Left renal cortex interstitium (tissue), 4 donors: ENCODE data around the gene DIP2C. TPM values are rescaled to one million over a fixed set of nuclear protein-coding genes. Genes with fewer than 3 reads are reported as not detected.

ENCODE experiments used
- DNase-seq, 4 donors: peaks; one replicate each; pipeline ENCODE4 v3.0.0-alpha.2; 2013; ENCODE audit warnings: low read depth in 4 of 4, low spot score in 2 of 4, missing footprints in 1 of 4
- polyA plus RNA-seq, 4 donors: library from polyadenylated mRNA; unstranded; fragments of 120-200 nt; gene quantifications; one replicate each; pipeline ENCODE4 v1.2.1, GENCODE V29; 2013; ENCODE audit not compliant: insufficient read length in 4 of 4

DIP2C gene
- polyA plus RNA-seq, 4 donors: 19.4 to 23.6 (median 20.2) TPM

DNA sequence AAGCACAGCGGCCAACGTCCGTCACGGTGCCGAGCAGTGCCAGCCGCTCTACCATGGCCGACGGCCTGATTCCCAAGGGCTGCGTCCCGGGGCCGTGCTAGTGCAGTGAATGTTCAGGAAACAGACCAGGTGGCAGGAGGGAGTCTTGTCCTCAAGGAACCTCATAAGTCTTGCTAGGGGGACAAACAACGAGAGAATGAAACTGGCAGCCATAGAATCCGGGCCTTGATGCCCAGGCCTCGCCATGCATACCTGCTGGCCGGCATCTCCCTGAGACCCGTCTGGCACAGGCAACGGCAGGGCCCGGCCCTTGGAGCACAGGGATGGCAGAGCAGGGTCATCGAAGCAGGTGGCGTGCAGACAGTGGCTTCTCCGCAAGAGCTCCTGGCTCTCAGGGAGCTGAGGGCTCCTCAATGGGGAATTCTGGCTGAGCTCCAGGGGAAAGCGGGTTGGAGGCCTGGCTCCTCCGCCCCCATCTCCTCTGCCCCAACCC lies 58.8 kb downstream of the DIP2C start:
- no peak for DNase-seq

- no peak for DNase-seq
These were observed 60.1 kb downstream of the DIP2C start for GRCh38 chr10:629186-629998.

GRCh38 chr10:628386-629045 lies 61.0 kb downstream of the DIP2C start:
- no peak for DNase-seq

- no peak for DNase-seq
These were observed 62.2 kb downstream of the DIP2C start for GRCh38 chr10:627032-627992.

- DNase-seq: no peak
These were observed 63.4 kb downstream of the DIP2C start for GRCh38 chr10:625751-626711.

DNA sequence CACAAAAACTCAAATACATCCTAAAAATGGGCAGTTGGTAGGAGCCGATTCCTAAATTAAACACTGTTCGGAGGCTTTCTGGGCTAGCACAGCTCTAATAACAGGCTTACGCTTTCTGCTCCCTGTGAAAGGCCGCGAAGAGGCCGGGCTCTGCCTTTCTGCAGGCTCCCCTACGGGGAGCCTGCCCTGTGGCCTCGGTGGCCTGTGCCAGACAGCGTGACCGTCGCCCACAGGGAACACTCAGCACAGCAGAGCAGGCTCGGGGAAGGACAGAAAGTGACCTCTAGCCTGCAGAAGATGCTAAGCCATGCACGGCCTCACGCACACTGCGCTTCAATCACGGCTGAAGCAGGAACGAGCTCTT lies 64.2 kb downstream of the DIP2C start:
- DNase-seq: no peak

DNA sequence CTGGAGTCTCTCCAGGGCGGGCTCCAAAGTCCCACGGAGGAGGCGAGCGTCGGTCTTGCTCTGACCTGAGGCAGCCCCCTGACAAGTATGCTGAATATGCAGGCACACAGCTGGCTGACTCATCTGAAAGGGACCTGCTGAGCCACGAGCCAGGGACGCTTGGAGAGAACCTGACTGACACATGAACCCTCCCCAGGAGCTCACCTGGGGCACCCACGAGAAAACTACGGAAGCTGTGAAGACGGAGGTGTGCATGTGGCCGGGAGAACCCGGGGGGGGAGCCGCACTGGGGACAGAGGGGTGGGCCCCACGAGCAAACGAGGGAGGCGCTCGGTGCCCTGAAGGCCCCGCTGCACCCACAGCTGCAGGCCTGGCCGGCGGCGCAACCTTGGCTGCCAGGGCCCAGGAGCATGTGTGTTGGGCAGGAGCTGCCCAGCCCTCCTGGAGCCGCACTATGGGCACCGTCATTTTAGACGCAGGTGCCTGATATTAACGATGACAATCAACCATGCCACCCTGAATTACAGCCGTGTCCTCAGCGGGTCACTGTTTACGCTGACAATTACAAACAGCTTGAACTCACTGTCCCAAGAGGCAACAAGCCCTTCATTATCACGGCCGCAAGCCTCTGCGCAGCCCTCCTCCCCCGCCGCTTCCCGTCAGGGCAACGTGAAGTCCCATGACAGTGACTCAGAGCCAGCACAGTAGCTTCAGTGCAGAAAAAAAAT lies 64.7 kb downstream of the DIP2C start:
- DNase-seq: no peak

DNA sequence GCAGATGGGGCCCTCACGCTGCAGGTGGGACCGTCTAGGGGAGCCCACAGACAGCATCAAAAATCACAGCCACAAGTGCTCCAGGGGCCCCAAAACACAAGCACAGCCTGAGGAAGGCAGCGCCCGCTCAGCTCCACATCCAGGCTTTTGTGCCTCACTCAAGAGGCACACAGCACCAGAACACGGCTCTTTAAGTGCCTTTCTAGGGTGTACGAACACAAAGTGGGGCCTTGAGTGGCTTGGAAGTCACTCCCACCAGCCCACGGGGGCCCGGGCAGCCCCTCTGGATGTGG lies 65.2 kb downstream of the DIP2C start:
- DNase-seq: no peak

- no peak for DNase-seq
These were observed 65.8 kb downstream of the DIP2C start for GRCh38 chr10:623477-624311.

DNA sequence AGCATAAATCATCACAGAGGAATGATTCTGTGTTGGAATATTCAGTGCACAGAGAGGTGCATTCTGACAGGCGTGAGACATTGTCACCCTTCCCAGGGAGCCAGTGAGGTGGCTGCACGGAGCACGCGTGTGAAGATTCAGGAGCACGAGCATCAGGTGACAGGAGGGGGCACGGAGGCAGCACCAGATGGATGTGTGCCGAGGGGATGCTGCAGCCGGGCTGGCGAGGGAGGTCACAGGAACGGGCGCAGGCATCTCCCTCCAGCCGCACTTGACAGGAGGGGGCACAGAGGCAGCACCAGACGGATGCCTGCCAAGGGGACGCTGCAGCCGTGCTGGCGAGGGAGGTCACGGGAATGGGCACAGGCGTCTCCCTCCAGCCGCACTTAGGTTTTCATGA lies 66.5 kb downstream of the DIP2C start:
- DNase-seq: no peak

DNA sequence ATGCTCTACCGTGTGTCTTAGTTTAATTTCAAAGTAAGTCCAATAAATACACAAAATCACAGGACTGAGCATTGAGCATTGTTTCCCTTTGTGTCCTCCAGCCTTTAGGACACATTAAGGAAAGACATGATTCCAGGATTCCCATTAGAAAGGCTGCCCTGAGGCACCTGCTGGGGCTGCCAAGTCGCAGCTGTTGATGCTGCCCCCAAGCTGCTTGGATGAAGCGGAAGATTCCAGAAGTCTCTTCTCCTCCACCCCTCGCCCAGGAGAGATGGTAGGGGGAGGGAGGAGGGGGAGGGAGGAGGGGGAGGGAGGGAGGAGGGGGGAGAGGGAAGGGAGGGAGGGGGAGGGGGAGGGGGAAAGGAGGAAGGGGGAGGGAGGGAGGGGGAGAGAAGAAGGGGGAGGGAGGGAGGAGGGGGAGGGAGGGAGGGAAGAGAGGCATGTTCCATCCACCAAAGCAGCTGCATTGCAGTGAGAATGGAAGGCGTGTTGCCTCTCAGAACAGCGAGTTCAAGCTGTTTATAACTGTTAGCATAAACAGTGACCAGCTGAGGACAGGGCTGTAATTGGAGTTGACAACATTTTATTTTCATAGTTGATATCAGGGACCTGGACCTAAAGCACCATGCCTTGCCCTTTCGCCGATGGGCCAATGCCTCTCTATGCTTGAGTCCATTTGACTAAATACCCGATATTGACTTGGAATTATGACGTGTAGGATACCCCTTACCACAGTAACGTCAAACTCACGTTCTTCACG lies 67.3 kb downstream of the DIP2C start:
- DNase-seq: no peak

DNA sequence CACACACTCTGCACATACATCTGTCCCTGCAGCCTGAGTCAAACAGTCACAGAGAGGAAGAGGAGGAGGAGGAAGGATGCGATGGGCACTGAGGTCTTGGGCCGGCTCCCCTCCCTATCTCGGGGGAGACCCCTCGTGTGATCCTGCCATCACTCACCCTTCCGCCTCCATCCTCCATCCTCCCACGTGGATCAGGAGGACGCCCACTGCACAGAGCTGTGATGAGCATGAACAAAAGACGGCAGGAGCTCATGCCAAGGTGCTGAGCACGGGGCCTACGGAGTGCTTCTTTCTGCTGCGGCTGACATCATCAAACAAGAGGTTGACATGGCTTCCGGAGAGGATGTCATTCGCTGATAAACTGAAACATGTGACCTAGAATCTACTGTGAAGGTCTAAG lies 68.0 kb downstream of the DIP2C start:
- no peak for DNase-seq

DNA sequence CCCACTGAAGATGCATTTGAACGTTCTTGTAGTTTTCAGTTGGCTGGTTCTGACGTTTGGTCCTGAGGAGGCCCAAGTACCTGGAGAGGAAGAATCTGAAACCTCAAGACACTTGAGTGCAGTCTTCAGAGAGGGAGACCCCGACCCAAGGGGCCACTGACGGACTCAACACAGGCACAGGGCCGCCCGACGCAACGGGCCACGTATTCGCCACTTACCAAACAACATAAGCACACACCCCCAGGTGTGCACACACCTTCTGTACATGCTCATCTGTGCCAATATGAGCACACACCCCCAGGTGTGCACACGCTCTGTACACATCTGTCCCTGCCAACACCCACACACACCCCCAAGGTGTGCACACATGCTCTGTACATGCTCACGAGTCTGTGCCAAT lies 68.5 kb downstream of the DIP2C start:
- DNase-seq: no peak

DNA sequence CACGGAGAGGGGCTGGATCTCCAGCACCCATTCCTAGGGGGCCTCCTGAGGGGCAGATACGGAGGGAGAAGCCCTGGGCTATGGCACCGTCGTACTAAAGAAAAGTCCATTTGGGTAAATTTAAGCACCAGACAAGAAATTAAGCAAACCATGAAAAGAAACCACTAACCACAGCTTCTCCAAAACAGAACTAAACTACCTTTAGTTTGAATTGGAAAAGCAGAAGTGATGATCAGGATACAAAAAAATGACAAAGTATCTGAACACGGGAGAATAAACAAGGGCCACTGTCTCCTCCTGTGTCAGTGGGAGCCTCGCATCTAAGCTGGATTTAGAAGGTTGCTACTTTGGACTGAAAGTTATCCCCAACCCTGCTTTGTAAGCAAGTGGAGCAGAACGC lies 69.1 kb downstream of the DIP2C start:
- DNase-seq: no peak

DNA sequence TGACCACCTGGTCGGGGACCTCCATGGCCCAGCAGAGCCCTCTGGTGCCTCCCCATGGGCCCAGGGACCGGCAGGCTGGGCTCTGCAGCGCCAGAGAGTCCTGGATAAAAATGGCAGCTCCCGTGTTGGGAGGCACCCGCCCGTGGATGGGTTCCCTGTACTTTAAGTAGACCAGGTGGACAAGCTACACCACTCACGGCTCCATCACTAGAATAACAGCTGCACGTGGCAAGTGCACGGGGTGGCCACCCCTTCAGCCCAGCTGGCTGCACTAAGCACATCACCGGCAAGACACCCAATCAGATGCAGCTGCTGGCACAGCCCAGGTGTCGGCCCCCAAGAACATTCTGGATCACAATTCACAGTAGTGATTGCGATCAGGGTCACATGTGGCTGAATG lies 69.8 kb downstream of the DIP2C start:
- DNase-seq: no peak

- no peak for DNase-seq
These were observed 71.1 kb downstream of the DIP2C start for GRCh38 chr10:618229-618989.

GRCh38 chr10:617471-617870 lies 72.0 kb downstream of the DIP2C start:
- DNase-seq: no peak
